NCI-H146 treated with DMSO at 0.1 percent for 48 hours (cell line): ENCODE data around the gene COBL.

ENCODE experiments used
- DNase-seq: peaks from one replicate; lab custom pipeline; 2025; ENCODE audit not compliant: unreplicated experiment; lab: John Stamatoyannopoulos, UW

The COBL gene

DNA sequence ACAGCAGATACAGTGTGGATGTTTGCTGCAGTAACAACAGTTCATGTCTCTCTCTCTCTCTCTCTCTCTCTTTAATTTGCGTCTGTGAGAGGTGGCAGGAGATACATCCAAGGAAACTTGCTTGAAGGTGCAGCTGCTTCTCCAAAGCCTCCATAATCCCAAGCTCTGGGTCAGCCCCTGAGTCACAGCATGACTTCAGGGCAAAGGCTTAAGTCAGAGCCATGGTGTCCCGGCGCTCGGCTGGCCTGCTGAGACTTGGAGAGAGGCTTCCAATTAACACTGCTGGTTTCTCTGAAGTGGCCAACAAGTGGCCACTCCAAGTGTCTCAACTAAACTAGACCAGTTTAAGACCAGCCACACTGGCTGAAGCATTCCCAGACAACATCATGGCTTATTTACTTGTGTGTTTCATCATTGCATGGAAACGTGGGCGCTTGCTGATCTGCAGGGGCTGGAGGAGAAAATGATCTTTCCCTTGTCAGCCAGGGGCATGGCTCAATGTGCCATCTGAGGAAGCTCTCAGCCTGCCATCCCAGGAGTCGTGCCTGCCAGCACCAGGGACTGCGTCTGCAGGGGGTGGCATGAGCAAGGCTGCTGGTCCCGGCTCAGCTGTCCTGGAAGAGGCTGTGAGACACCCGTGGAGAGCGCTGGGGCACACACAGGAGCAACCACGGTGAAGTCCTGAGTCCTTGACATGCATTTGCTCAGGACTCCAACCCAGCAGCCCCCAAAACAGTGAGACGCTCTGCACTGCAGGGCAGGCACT, 254.2 kb downstream of the COBL start:
- no peak for DNase-seq

DNA sequence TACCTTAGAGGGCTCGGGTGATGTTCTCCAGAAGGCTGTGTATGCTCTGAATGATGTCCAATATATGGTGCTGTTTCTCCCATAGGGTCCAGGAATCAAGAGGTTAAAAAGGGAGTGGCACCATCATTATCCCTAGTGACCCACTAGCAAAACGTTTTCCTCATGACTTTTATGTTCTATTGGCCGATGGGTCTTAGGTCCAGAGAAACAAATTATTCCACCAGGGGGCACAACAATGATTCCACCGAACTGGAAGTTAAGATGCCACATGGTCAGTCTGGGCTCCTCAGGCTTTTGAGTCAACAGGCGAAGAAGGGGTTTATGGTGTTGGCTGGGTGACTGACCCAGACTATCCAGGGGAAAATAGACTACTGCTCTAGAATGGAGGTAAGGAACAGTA, 256.1 kb downstream of the COBL start:
- DNase-seq: no peak

DNA sequence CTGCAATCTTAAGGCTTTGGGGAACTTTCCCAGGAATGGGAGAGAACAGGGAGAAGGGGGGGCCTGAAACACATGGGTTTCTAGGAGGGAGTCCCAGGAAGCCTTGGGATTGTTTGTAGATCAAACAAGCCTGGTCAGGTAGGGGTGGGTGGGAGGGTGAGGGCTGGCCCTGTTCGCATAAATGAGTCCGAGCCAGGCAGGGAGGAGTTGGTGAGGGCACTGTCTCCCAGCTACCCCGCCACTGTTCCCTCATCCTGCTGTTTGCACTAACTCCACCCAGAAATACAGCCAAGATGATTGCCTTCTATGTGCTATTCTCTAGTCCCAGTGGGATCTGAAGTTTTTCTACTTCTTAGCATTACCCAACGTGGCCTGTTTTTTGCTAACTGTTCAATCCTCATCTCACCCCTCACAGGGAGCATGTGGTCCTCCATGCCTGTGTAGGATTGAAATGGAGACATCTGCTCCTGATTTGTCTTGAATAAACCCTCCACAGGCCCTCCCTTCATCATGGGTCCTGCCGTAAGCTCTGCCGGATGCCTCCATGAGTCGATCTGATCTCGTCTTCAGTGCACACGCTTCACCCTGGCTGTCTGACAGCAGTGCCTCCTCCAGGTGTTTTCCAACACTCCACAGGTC, 257.0 kb downstream of the COBL start:
- DNase-seq: no peak

DNA sequence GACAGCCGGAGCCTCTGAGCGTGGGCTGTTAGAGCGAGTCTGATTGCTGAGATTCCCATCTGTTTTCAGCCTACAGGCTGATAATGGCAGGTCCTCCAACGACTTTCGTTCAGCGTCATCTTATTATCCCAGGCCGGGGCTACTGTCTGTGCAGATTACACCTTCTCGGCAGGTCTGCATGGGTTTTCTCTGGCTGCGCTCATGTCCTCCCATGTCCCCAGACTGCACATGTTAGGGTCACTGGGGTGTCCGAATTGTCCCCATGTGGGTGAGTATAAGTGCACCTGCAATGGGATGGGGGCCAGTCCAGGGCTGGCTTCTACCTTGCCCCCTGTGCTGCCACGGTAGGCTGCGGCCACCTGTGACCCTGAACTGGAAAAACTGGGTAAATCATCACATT, 257.8 kb downstream of the COBL start:
- no peak for DNase-seq

DNA sequence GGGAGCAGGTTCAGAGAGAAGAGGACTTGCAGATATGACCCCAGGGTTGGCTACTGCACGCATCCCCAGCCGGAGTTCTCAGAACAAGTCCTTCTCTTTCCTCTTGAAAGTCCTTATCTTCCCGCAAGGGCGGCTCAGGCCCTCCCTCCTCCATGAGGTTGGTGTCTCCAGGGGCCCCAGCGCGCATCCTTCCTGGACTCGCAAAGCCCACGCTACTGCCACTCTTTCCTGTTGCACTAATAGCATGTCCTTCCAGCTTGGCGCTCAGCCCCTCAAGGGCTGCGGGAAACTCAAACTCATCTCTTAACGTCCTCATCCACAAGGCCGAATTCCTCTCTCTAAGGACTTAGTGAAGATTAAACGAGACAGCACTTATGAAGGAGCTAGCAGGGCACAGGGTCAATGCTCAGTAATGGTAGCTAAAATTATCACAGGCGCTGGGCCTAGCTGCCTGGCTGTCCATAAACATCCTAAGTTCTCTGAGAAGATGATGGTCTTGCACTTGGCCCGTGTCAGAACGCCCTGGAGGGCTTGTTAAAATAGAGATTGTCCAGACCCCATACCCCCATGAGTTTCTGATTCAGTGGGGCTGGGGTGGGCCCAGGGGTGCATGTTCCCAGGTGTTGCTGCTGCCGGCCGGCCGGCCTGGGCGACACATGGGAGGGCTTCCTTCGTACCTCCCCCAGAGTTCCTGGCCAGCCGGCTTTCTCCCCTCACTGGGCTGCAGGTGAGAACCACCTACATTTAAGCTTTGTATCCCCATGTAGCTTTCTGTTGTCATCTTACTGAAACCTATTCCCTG, 261.4 kb downstream of the COBL start:
- no peak for DNase-seq

DNA sequence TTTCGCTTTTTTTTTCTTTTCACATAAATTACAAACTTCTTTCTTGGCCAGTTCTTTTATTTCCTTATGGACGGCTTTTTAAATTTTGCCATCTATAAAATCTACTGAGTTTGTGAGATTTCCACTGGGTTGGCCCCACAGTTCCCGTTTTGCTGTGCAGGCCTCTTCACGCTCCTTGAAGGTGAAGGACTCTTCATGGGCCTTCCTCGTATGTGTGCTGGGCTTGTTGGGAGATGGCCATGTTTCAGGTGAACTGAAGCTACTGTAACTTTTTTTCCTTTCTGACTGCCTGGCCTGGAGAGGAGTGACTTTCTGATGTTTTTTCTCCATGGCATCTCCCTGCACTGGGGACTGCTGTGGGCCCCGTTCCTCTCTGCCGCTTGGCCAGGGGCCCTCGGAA, 262.4 kb downstream of the COBL start:
- no peak for DNase-seq

DNA sequence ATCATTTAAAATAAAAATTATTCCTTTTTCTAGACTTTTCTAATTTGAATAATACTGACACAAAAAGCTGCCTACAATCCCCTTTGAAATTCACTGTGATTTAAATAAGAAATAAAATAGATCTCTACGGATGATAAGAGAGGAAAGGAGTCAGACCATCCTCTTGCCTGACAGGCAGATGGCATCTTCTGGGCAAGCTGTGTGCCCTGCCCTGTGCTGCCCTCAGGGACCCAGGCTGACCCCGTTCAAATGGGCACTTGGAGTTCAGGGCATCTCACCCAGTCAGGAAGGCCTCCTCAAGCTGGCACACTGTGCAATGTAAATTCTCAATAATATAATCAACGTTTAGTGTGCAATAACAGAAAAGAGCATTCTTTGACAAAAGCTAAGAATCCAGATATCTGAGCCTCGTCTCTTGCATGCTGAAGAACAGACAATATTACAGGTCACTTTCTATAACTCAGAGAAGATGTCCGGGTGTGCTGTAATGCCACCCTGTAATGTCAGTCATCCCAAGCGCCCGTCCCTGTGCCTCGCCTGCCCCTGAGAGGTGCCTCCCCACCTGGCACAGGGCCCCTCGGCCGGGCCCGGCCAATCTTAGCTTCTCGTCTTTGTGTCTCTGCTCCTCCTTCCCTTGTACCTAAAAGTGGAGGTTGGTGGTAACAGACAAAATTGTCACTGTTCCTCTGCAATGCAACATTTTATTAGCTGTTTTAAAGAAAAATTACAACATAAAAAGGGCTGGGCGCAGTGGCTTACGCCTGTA, 263.3 kb downstream of the COBL start:
- no peak for DNase-seq

DNA sequence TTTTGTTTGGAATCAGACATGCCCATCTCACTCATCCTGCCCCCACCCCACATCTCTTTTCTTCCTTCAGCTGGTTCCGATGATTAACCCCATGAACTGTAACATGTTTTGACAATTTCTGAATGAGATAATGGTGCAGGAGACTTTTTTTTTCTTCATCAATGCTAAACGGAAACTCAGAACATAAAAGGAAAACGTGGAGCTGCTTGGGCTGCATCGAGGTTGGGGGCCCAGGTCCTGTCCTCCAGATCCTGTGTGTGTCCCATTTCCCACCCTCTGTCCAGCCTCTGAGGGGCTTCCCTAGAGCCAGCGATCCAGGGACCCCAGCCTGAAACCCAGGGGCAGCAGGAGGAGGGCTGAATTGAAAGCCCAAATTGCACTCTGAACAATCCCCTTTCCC, 270.1 kb downstream of the COBL start:
- DNase-seq: no peak

DNA sequence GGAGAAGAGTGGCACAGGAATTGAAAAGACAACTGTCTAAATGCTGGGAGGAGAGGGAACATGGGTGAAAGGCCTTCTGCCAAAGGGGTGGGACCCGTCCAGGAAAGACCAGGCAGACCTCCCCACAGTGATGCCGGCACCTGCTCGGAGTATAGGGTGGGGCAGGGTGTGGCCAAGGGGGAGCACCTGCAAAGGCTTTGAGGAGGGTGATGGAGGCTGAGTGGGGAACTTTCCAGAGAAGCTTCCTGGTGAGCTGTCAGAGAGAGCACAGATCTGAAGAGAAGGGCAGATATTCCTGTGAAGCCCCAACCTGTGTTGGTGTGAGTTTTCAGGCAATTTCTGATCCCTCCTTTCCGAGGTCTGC, 270.5 kb downstream of the COBL start:
- DNase-seq: no peak

DNA sequence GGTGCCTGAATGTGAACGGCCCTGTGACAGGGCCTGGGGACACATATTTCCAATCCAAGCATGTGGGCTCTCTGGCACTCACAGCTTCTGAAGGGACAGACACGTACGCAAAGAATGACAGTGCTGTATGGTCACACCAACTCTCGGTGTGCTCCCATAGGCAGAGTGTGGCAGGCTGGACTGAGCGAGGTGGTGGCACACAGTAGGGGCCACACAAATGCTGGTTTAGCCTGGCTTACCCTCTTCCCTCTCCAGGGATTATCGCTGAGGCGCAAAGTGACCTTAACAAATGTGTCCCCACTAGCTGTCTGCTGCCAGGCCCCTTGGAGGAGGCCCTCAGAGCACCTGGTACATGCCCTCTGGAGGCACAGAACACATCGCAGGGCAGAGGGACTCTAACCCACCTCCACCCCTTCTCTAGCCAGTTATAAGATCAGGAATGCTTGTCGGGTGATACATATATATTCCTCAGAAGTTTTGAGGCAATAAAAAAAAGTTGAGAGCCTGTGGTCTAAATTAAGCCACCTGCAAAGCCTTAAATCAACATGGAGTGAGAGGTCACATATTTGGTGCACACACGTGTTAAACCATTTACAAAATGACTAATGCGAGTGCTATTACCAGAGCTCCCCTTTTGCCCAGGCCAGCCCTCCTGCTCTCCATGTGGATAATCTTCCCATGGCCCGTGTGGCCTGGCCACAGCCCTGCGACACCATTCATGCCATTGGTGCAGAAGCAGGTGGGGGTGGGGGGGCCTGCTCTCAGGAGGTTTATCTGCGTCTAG, 271.1 kb downstream of the COBL start:
- no peak for DNase-seq

DNA sequence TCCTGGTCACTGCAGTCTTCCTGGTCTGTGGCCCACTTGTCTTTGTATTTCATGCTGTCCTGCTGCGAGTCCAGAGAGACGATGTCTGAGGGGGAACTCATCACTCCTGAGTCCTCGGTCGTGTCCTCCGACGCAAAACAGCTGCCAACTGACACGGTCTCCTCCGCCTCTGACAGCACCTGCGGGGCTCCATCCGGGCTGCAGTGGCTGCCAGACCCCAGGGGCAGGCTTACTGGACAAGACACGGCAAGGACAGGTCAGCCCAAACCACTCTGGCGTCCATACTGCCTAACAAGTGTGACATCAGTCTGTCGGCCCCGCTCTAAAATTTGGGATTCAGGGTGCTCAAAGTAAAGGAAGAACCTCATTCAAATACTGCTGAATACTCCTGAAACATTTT, 273.1 kb downstream of the COBL start:
- no peak for DNase-seq

DNA sequence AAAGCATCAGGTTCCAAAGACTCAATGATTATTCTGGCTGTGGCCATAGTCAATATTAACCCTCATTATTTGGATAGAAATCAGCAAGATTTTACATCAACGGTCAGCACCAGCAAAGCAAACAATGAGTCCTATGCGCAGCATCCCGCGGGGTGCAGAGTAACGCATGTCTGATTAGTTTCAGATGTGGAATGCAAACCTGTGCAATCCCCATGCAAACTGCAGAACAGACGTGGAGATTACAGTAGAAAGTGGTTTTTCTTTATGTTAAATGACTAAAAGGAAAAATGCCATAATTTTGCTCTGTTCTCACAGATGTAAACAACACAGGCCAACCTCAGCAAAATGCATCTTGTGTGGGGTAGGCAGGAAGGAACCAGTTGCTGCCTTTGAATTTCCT, 275.8 kb downstream of the COBL start:
- no peak for DNase-seq

DNA sequence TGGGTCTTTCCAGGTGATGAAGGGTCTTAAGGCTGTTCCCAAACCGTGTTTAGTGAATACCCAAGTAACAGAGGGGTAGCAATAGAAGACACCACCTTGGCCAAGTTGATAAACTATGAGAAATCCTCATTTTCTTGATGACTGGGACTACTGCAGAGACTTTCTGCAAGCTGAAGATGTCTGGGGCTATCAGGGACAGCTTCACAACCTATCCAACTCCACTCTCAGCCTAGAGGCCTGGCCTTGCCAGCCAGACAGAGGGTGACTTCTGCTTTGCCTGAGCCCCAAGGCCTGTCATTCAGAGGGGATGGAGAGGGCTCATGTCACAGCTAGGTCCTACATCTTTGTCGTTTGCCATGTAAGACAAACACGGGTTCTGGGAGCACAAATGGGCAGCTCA, 278.0 kb downstream of the COBL start:
- DNase-seq: no peak

DNA sequence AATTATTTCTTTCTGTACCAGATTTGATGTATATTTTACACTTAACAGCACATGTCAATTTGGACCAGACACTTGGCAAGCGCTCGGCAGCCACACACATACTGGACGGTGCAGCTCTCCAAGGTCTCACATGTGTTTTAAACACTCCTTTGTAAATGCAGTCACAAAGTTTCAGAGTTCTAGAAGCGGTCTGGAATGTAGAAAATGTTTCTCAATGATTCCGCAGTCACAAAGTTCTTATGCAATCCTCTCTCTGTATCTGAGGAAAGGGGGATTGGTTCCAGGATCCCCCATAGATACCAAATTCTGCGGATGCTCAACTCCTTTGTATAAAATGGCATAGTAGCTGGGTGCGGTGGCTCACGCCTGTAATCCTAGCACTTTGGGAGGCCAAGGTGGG, 280.9 kb downstream of the COBL start:
- no peak for DNase-seq

DNA sequence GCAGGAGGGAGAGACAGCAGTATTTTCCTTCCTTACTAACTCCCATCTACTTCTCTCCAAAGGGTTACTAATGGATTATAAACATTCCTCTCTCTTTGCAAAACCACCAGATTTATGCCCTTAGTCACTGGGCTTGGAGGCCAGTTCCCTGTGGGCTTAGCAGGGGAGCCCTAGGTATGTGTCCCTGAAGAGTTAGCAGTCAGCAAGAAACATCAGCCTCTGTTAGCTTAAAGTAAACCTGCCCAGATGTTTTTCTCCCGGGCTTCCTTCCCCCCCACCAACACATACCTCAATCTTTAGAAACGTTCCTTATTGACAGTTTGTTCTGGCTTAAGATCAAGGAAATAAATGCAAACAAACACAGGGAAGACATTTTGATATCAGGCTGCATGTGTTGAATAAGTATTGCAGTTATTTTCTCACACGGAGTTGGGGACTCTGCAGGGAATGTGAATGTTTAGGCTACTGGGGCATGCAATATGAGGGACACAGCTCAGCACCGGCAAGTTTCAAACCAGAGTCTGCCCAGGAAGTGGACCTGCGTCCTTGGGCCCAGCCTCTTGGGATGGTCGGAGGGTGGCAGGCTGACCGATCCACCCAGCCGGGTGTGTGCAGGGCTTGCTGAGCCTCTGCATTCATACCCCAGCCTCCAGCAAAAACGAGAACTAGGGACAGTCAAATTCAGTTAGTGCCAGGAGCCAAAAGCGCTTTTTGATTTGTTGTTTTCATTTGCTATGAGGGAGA, 281.9 kb downstream of the COBL start:
- no peak for DNase-seq

DNA sequence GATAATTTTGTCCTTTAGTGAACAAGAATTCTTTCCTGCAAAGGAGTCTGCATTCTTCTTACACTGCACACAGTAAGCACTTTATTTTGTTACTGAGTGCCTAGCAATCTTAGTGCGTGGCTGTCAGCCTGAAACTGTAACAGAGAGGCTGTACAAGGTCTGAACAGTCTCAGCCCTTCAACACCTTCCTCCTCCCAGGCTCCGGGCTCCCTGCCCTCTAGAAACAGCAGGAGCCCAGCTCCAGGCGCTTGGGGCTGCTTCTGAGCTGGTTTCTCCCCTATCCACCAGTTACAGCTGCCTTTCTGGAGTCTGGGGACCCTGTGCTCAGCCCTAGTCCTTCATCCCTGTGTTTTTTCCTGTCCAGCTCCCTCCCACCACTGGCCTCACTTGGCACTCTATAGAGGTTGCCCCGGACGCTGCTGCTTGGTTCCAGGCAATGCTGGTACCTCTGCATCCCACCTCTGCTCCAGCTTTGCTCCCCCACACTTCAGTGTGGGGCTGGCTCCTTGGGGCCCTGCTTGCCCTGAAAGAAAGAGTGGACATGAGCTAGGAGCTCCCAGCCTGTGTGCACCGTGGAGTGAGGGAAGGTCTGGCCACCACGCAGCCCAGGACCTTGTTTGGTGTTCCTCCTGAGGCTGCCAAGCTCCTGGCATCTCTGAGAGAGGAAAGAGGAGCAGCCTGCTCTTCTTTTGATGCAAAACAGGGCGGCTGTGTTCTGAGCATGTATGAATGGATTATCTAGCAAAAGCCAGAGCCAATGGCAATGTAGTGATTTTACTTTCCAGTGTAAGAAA, 282.7 kb downstream of the COBL start:
- DNase-seq: no peak

DNA sequence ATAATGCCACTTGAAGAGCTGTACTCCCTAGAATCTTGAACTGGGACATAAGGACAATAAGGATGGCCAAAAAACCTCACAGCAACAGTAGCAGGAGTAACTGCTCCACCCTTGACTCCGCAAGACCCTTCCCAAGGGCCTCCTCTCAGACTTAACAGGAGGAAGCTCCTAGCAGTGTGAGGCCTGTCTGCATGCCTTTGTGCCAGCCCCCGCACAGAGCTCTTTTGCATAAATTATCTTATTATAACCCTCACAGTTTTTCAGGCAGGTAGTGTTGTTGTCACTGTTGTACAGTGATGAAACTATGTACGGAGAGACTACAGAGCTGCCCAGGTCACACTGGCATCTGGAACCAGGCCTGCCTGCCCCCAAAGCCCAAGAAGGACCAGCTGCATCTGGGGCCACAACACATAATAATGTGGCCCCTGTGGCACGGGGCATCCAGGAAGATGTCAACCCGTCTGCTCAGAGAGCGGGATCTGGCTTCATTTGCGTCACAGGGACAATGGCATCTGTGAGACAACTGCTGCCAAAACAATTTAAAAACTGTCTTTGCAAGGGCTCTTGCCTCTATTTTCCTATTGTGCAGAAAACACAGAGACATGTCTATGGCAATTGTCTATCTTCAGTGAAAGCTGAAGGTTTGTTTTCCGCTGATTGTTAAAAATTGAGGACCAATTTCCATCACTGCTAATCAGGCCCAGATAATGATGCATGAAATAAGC, 284.7 kb downstream of the COBL start:
- DNase-seq: no peak

DNA sequence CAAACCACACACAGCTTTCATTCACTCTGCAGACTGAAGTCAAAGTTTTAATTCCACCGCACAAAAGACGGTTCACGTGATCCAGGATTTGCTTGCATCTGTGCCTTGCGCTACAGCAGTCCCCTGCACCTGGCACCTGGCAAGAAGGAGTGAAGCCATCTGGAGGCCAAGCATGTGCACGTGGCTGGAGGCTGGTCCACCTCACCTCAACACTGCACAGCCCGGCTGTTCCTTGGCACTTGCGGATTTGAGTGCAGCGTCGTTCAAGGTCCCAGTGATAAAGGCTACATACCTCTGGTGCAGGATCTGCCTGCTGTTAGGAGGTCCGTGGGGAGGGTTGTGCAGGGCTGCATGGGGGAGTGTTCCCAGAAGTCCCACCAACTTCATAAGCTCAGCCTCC, 285.4 kb downstream of the COBL start:
- no peak for DNase-seq
